ENCODE measurements around the gene FCN2. TPM values are rescaled to one million over a fixed set of nuclear protein-coding genes. Genes with fewer than 3 reads are reported as not detected.

FCN2 gene
- polyA plus RNA-seq, 2 of the 4 experiments (the other 2 are of a cell fraction): not detected

- TF ChIP-seq MAX (IDR thresholded peaks at IDR 0.05): no peak
Measured at GRCh38 chr9:134867917-134868750, 12.5 kb upstream of the FCN2 start (continued).

DNA sequence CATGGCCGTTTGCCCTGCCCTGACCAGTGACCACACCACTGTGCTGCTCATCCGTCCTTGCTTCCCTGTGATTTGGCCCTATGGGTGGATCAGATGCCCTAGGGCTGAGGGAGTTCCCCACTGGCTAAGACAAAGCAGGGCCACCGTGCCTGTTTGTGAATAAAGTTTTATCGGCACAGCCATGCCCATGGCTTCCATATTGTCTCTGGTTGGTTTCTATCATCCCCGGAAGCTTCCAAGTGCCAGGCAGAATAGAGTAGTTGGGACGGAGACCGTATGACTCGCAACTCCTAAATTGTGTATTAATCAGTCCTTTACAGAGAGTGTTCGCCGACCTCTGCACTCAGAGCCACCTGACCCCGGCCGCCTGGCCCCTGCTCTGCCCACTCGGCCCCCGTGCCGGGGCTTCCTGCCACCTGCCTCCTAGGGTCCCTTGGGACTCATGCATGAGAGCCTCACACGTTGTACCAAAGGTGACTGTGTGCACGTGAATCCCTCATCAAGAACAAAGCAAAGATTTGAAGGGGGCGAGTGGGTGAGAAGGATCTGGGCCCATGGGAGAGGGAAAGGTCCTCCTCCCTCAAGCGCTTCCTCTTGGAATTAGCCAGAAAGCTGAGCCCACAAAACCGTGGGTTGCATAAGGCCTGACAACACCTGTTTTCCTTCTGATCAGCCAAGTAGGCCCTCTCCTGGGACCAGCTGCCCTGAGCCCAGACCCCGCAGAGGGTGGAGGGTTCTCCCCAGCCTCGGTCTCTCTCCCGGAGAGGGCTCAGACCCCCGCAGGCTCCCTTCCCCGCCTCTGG lies 11.7 kb upstream of the FCN2 start:
- no peak overlapping the region for H3K27ac ChIP-seq
- ChIA-PET POLR2A (no interaction called here), CTCF (interaction anchor here (0.8 kb wide), 1 partner anchor 171 kb away, joined by 3 read pairs; no protein-coding TSS in a partner anchor)
- FAIRE-seq (no peak), ATAC-seq (no peak; a peak in 1 of 6 replicates), DNase-seq (ENCODE audit: low read depth in 1 of 2, low spot score in 1 of 2) (no peak)
- no peak overlapping the region for H3K4me3 ChIP-seq
- 68% methylated on average over 25 of the region's 25 CpGs for WGBS (ENCODE audit: missing lambda C conversion rate)
- no peaks in the 10 kb centered on the region for H3K9me3 ChIP-seq
- H3K4me2 ChIP-seq: no peak overlapping the region
- TF ChIP-seq RAD21 (conservative IDR thresholded peaks at IDR 0.05 in 1 of 2, IDR thresholded peaks at IDR 0.05 in 1 of 2) (no peak), JUN (IDR thresholded peaks at IDR 0.05) (no peak), RNF2 (IDR thresholded peaks at IDR 0.05; ENCODE audit: borderline replicate concordance, low read depth) (no peak), MAX (IDR thresholded peaks at IDR 0.05) (no peak), HOXA7 (CRISPR knock-in tag; IDR thresholded peaks at IDR 0.05) (no peak), CHD2 (IDR thresholded peaks at IDR 0.05; ENCODE audit: low read length, partially characterized antibody) (no peak), KDM5A (IDR thresholded peaks at IDR 0.05) (no peak), POLR2AphosphoS2 (conservative IDR thresholded peaks at IDR 0.05; ENCODE audit: low read length) (no peak), RFX5 (IDR thresholded peaks at IDR 0.05) (no peak), GATA3 (IDR thresholded peaks at IDR 0.05; ENCODE audit: borderline replicate concordance) (no peak), PHF8 (IDR thresholded peaks at IDR 0.05; ENCODE audit: borderline replicate concordance, low read depth) (no peak), MYC (IDR thresholded peaks at IDR 0.05; ENCODE audit: borderline replicate concordance, low read length) (no peak), FOSL2 (IDR thresholded peaks at IDR 0.05) (no peak), FOSL2 (CRISPR knock-in tag; IDR thresholded peaks at IDR 0.05) (no peak), JUNB (IDR thresholded peaks at IDR 0.05) (no peak), ESRRA (IDR thresholded peaks at IDR 0.05; ENCODE audit: borderline replicate concordance, low read length) (no peak)
- H3K4me1 ChIP-seq: no peaks in the 10 kb centered on the region

DNA sequence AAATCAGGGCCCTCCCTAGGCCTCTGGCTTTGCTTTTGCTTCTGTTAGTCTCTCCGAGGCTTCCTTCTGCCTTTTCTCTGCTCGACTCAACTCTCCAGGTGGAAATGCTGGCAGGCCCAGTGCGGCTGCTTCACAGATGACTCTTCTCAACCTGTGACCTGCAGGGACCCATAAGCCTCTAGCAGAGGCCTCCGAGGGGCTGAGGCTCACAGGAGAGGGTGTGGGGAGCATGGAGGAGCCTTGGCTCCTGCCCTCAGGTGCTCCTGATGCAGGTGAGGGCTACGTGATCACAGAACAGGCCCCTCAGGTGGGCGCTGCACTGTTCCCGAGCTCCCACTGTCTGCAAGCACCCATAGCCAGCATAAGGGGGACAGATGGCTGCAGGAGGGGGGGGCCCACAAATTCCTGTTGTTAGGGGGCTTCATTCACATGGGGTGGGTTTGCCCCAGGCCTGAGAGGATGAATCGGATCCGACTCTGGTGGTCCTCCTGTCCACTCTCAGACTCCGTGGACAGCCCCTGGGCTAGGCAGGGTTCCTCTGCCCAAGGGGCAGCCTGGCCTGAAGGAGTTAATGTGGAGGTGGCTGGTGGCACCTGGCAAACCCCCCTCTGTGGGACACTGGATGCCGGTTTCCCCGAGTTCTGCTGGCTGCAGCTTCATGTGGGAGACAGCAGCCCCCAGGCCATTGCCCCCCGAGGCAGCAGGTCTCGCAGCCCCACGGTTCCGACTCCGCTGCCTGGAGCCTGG lies 10.9 kb upstream of the FCN2 start:
- FAIRE-seq (no peak), DNase-seq (ENCODE audit: low read depth in 1 of 2, low spot score in 1 of 2) (no peak), ATAC-seq (no peak; a peak in 1 of 6 replicates)
- Histone ChIP-seq H3K9me3 (no peaks in the 10 kb centered on the region), H3K4me2 (no peak overlapping the region), H3K4me1 (no peaks in the 10 kb centered on the region), H3K27ac (no peak overlapping the region), H3K4me3 (no peak overlapping the region)
- TF ChIP-seq KDM5A (IDR thresholded peaks at IDR 0.05) (no peak), EHF (CRISPR knock-in tag; IDR thresholded peaks at IDR 0.05) (no peak), RARB (CRISPR knock-in tag; IDR thresholded peaks at IDR 0.05) (no peak), SMC3 (IDR thresholded peaks at IDR 0.05) (no peak), HDAC2 (IDR thresholded peaks at IDR 0.05) (no peak), JUN (IDR thresholded peaks at IDR 0.05) (no peak), MYC (IDR thresholded peaks at IDR 0.05; ENCODE audit: borderline replicate concordance, low read length) (no peak), FOXS1 (CRISPR knock-in tag; IDR thresholded peaks at IDR 0.05) (no peak), FOSL2 (IDR thresholded peaks at IDR 0.05) (no peak), FOSL2 (CRISPR knock-in tag; IDR thresholded peaks at IDR 0.05) (no peak), RAD21 (conservative IDR thresholded peaks at IDR 0.05 in 1 of 2, IDR thresholded peaks at IDR 0.05 in 1 of 2) (no peak), FOSB (CRISPR knock-in tag; IDR thresholded peaks at IDR 0.05) (no peak), RFX5 (IDR thresholded peaks at IDR 0.05) (no peak), CTCF (IDR thresholded peaks at IDR 0.05) (no peak), CHD2 (IDR thresholded peaks at IDR 0.05; ENCODE audit: low read length, partially characterized antibody) (no peak)
- CTCF ChIA-PET: no interaction called here
- POLR2A ChIA-PET: no interaction called here
- 40% methylated on average over 12 of the region's 17 CpGs for WGBS (ENCODE audit: missing lambda C conversion rate)

Measured in A549 (cell line).